Smooth muscle cell (in vitro differentiated cells): ENCODE measurements around the gene GFY. TPM values are rescaled to one million over a fixed set of nuclear protein-coding genes. Genes with fewer than 3 reads are reported as not detected.

Source experiments
- DNase-seq: peaks from one replicate; lab custom pipeline; 2025; ENCODE audit not compliant: unreplicated experiment; lab: John Stamatoyannopoulos, UW
- H2AFZ ChIP-seq: fragments of 200-600 bp; sonication (generic); 2 replicates; pipeline ENCODE4 v1.6.0; 2016; ENCODE audit warnings: antibody characterized with exemption, low read depth, mild to moderate bottlenecking
- H3F3A ChIP-seq: fragments of 200-600 bp; sonication (generic); 2 replicates; pipeline ENCODE4 v1.6.0; 2017; ENCODE audit warnings: antibody characterized with exemption, low read depth
- H3K27ac ChIP-seq: fragments of 200-600 bp; sonication (generic); 2 replicates; pipeline ENCODE4 v1.5.1; 2016; ENCODE audit warnings: low read depth, mild to moderate bottlenecking
- H3K27me3 ChIP-seq: fragments of 200-600 bp; sonication (generic); 2 replicates; pipeline ENCODE4 v1.6.1; 2016; ENCODE audit warnings: low read depth, mild to moderate bottlenecking
- H3K36me3 ChIP-seq: fragments of 200-600 bp; sonication (generic); 2 replicates; pipeline ENCODE4 v1.5.1; 2016; ENCODE audit warnings: low read depth
- H3K4me1 ChIP-seq: fragments of 200-600 bp; sonication (generic); 2 replicates; pipeline ENCODE4 v1.5.1; 2016; ENCODE audit warnings: low read depth
- H3K4me2 ChIP-seq: fragments of 200-600 bp; sonication (generic); 2 replicates; pipeline ENCODE4 v1.6.0; 2016; ENCODE audit warnings: mild to moderate bottlenecking
- H3K4me3 ChIP-seq: fragments of 200-600 bp; sonication (generic); 2 replicates; pipeline ENCODE4 v1.5.1; 2016; ENCODE audit warnings: mild to moderate bottlenecking
- H3K79me2 ChIP-seq: fragments of 200-600 bp; sonication (generic); 2 replicates; pipeline ENCODE4 v1.6.0; 2016; ENCODE audit warnings: low read depth, mild to moderate bottlenecking
- H3K9ac ChIP-seq: fragments of 200-600 bp; sonication (generic); 2 replicates; pipeline ENCODE4 v1.6.0; 2016; ENCODE audit warnings: low read depth
- H3K9me3 ChIP-seq: fragments of 200-600 bp; sonication (generic); replicated peaks from 2 replicates; pipeline ENCODE4 v1.5.1; 2016; ENCODE audit warnings: low read depth
- H4K20me1 ChIP-seq: fragments of 200-600 bp; sonication (generic); 2 replicates; pipeline ENCODE4 v1.6.0; 2016; ENCODE audit warnings: low read depth
- CTCF ChIP-seq: fragments of 200-600 bp; sonication (generic); IDR thresholded peaks from 2 replicates; pipeline ENCODE4 v1.5.1; 2017; ENCODE audit warnings: borderline replicate concordance, mild to moderate bottlenecking, antibody characterized with exemption; ENCODE audit not compliant: insufficient read depth, poor library complexity, severe bottlenecking
- whole genome bisulfite sequencing: methylation state at CpG from one replicate; pipeline ENCODE4 v1.1.7; 2016; ENCODE audit warnings: low lambda C conversion rate; 5-methylcytosine and 5-hydroxymethylcytosine counted together
- polyA plus RNA-seq: library from polyadenylated mRNA; unstranded; fragments of >200 nt; fragmentation: Nextera tagmentation; extraction: Ambion mirVana; gene quantifications from 2 replicates; pipeline ENCODE4 v1.2.1, GENCODE V29; 2016
- total RNA-seq: library from RNA; depleted of rRNA; stranded (reverse); fragments of >200 nt; gene quantifications from 2 replicates; pipeline ENCODE4 v1.2.3, GENCODE V29; 2014

Gene GFY
- total and polyA plus RNA-seq, 2 experiments from 2014 or later: not detected

GRCh38 chr19:49398001-49398615, 27.1 kb upstream of the GFY start:
- no peaks in the 10 kb centered on the region for H4K20me1 ChIP-seq
- H3K4me1 ChIP-seq: peaks cover under 1% of the 10 kb centered on the region
- no peak overlapping the region for H2AFZ ChIP-seq
- H3F3A ChIP-seq: no peaks in the 10 kb centered on the region
- no peak overlapping the region for H3K9ac ChIP-seq
- no peak overlapping the region for H3K4me2 ChIP-seq
- no peaks in the 10 kb centered on the region for H3K9me3 ChIP-seq
- no peak for TF ChIP-seq CTCF
- WGBS: 59% methylated on average over 11 of the region's 11 CpGs
- no peaks in the 10 kb centered on the region for H3K36me3 ChIP-seq
- no peak overlapping the region for H3K27ac ChIP-seq
- H3K4me3 ChIP-seq: no peak overlapping the region
- peaks cover 9% of the 10 kb centered on the region for H3K27me3 ChIP-seq
- DNase-seq: no peak
- H3K79me2 ChIP-seq: no peaks in the 10 kb centered on the region

GRCh38 chr19:49398931-49399330, 26.3 kb upstream of the GFY start:
- Histone ChIP-seq H2AFZ (no peak overlapping the region), H3K79me2 (no peaks in the 10 kb centered on the region), H4K20me1 (no peaks in the 10 kb centered on the region), H3K36me3 (no peaks in the 10 kb centered on the region), H3K4me2 (no peak overlapping the region), H3K27ac (no peak overlapping the region), H3K9me3 (no peaks in the 10 kb centered on the region), H3K27me3 (peaks cover 5% of the 10 kb centered on the region), H3K4me1 (peaks cover 9% of the 10 kb centered on the region), H3K4me3 (no peak overlapping the region), H3F3A (no peaks in the 10 kb centered on the region), H3K9ac (no peak overlapping the region)
- TF ChIP-seq CTCF: no peak
- 92% methylated on average over 6 of the region's 6 CpGs for WGBS
- no peak for DNase-seq

- Histone ChIP-seq H3K27me3 (no peaks in the 10 kb centered on the region), H3K4me1 (peaks cover 17% of the 10 kb centered on the region), H4K20me1 (no peaks in the 10 kb centered on the region), H3K4me3 (no peak overlapping the region), H3K9me3 (no peaks in the 10 kb centered on the region), H3K79me2 (no peaks in the 10 kb centered on the region), H3K9ac (no peak overlapping the region), H2AFZ (no peak overlapping the region), H3K27ac (no peak overlapping the region), H3K36me3 (no peaks in the 10 kb centered on the region), H3K4me2 (no peak overlapping the region), H3F3A (no peaks in the 10 kb centered on the region)
- WGBS: 80% methylated on average over 6 of the region's 6 CpGs
- DNase-seq: no peak
- no peak for TF ChIP-seq CTCF
Observed at GRCh38 chr19:49400029-49400428, 25.2 kb upstream of the GFY start.
